Effector memory CD8-positive, alpha-beta T cell (primary cell): ENCODE data around the gene GNAS-AS1.

ENCODE experiments used
- ATAC-seq: fragments of 150-1000 bp; cut with Tn5 transposase; replicated peaks from 2 replicates; pipeline ENCODE4 v1.10.0; 2021; ENCODE audit warnings: mild to moderate bottlenecking, moderate library complexity
- DNase-seq, 3 experiments: peaks; one replicate each; pipeline ENCODE4 v3.0.0; 2021
- H3K27ac Mint-ChIP-seq, 2 donors: one replicate each; pipeline ENCODE4 v1.8.0; 2022; ENCODE audit warnings: mild to moderate bottlenecking in 2 of 2, mixed read lengths in 2 of 2, moderate library complexity in 2 of 2
- H3K27me3 Mint-ChIP-seq, 2 donors: one replicate each; pipeline ENCODE4 v1.8.0; 2022; ENCODE audit warnings: mixed read lengths in 2 of 2
- H3K36me3 Mint-ChIP-seq: one replicate; pipeline ENCODE4 v1.8.0; 2022; ENCODE audit warnings: mild to moderate bottlenecking, moderate library complexity, mixed read lengths; ENCODE audit not compliant: insufficient read depth
- H3K4me1 Mint-ChIP-seq, 2 donors: one replicate each; pipeline ENCODE4 v1.8.0; 2022; ENCODE audit warnings: low read depth in 2 of 2, mixed read lengths in 2 of 2
- H3K4me3 Mint-ChIP-seq, 2 donors: one replicate each; pipeline ENCODE4 v1.8.0; 2022; ENCODE audit warnings: mild to moderate bottlenecking in 2 of 2, mixed read lengths in 2 of 2, moderate library complexity in 2 of 2
- H3K9me3 Mint-ChIP-seq, 2 donors: one replicate each; pipeline ENCODE4 v1.8.0; 2022; ENCODE audit warnings: mixed read lengths in 2 of 2

The GNAS-AS1 gene

GRCh38 chr20:58815448-58815847, 35.3 kb downstream of the GNAS-AS1 start:
- no peaks in the 10 kb centered on the region for H3K9me3 Mint-ChIP-seq
- no peaks in the 10 kb centered on the region for H3K36me3 Mint-ChIP-seq
- ATAC-seq = no peak
- no peak for DNase-seq
- no peak overlapping the region for H3K27ac Mint-ChIP-seq
- H3K4me1 Mint-ChIP-seq = peaks cover 0 to 1% of the 10 kb centered on the region in 2 donors
- H3K4me3 Mint-ChIP-seq = no peak overlapping the region
- H3K27me3 Mint-ChIP-seq = peaks cover 37 to 76% of the 10 kb centered on the region in 2 donors

- H3K4me3 Mint-ChIP-seq = no peak overlapping the region
- no peaks in the 10 kb centered on the region for H3K9me3 Mint-ChIP-seq
- no peak overlapping the region for H3K27ac Mint-ChIP-seq
- no peaks in the 10 kb centered on the region for H3K36me3 Mint-ChIP-seq
- H3K27me3 Mint-ChIP-seq = peaks cover 55 to 96% of the 10 kb centered on the region in 2 donors
- no peak for DNase-seq
- H3K4me1 Mint-ChIP-seq = no peaks in the 10 kb centered on the region
- ATAC-seq = no peak
These were observed 37.3 kb downstream of the GNAS-AS1 start for GRCh38 chr20:58813369-58813768.

- Mint-ChIP-seq H3K27ac (no peak overlapping the region), H3K4me3 (no peak overlapping the region), H3K9me3 (no peaks in the 10 kb centered on the region), H3K36me3 (peaks cover 4% of the 10 kb centered on the region), H3K27me3 (peaks cover 57 to 97% of the 10 kb centered on the region in 2 donors), H3K4me1 (no peaks in the 10 kb centered on the region)
- no peak for DNase-seq
- no peak for ATAC-seq
These were observed 39.4 kb downstream of the GNAS-AS1 start for GRCh38 chr20:58811334-58811733.

GRCh38 chr20:58810879-58811250, 39.8 kb downstream of the GNAS-AS1 start:
- ATAC-seq (no peak), DNase-seq (no peak)
- peaks cover 4% of the 10 kb centered on the region for H3K36me3 Mint-ChIP-seq
- H3K27me3 Mint-ChIP-seq = peaks cover 57 to 100% of the 10 kb centered on the region in 2 donors
- no peak overlapping the region for H3K27ac Mint-ChIP-seq
- no peaks in the 10 kb centered on the region for H3K9me3 Mint-ChIP-seq
- no peaks in the 10 kb centered on the region for H3K4me1 Mint-ChIP-seq
- H3K4me3 Mint-ChIP-seq = no peak overlapping the region

- ATAC-seq (peak; percentile 48), DNase-seq (no peak)
- no peaks in the 10 kb centered on the region for H3K4me1 Mint-ChIP-seq
- no peak overlapping the region for H3K27ac Mint-ChIP-seq
- H3K36me3 Mint-ChIP-seq = peaks cover 4% of the 10 kb centered on the region
- peaks cover 57 to 100% of the 10 kb centered on the region in 2 donors for H3K27me3 Mint-ChIP-seq
- no peaks in the 10 kb centered on the region for H3K9me3 Mint-ChIP-seq
- no peak overlapping the region for H3K4me3 Mint-ChIP-seq
These were observed 40.4 kb downstream of the GNAS-AS1 start for GRCh38 chr20:58810116-58810878.

- ATAC-seq (no peak), DNase-seq (no peak)
- no peak overlapping the region for H3K4me3 Mint-ChIP-seq
- H3K9me3 Mint-ChIP-seq = no peaks in the 10 kb centered on the region
- no peaks in the 10 kb centered on the region for H3K4me1 Mint-ChIP-seq
- H3K36me3 Mint-ChIP-seq = peaks cover 4% of the 10 kb centered on the region
- H3K27me3 Mint-ChIP-seq = peaks cover 62 to 100% of the 10 kb centered on the region in 2 donors
- H3K27ac Mint-ChIP-seq = no peak overlapping the region
These were observed 42.2 kb downstream of the GNAS-AS1 start for GRCh38 chr20:58808271-58809046.

GRCh38 chr20:58807801-58808200, 42.9 kb downstream of the GNAS-AS1 start:
- Mint-ChIP-seq H3K4me1 (no peaks in the 10 kb centered on the region), H3K27ac (no peak overlapping the region), H3K9me3 (no peaks in the 10 kb centered on the region), H3K36me3 (peaks cover 4% of the 10 kb centered on the region), H3K27me3 (peaks cover 59 to 100% of the 10 kb centered on the region in 2 donors), H3K4me3 (no peak overlapping the region)
- ATAC-seq (no peak), DNase-seq (no peak)

- Mint-ChIP-seq H3K4me1 (no peaks in the 10 kb centered on the region), H3K9me3 (no peaks in the 10 kb centered on the region), H3K4me3 (no peak overlapping the region), H3K27me3 (peaks cover 36 to 88% of the 10 kb centered on the region in 2 donors), H3K36me3 (peaks cover 4% of the 10 kb centered on the region), H3K27ac (no peak overlapping the region)
- DNase-seq = no peak
- no peak for ATAC-seq
These were observed 47.2 kb downstream of the GNAS-AS1 start for GRCh38 chr20:58803533-58803932.

- Mint-ChIP-seq H3K4me1 (no peaks in the 10 kb centered on the region), H3K9me3 (no peaks in the 10 kb centered on the region), H3K36me3 (peaks cover 4% of the 10 kb centered on the region), H3K4me3 (no peak overlapping the region), H3K27me3 (peaks cover 27 to 88% of the 10 kb centered on the region in 2 donors), H3K27ac (no peak overlapping the region)
- DNase-seq (no peak), ATAC-seq (no peak)
These were observed 48.6 kb downstream of the GNAS-AS1 start for GRCh38 chr20:58802061-58802460.

GRCh38 chr20:58800134-58800871, 50.4 kb downstream of the GNAS-AS1 start:
- Mint-ChIP-seq H3K27ac (no peak overlapping the region), H3K4me1 (no peaks in the 10 kb centered on the region), H3K27me3 (peaks cover 39 to 88% of the 10 kb centered on the region in 2 donors), H3K36me3 (no peaks in the 10 kb centered on the region), H3K9me3 (no peaks in the 10 kb centered on the region), H3K4me3 (no peak overlapping the region)
- DNase-seq (no peak), ATAC-seq (no peak)

- no peaks in the 10 kb centered on the region for H3K9me3 Mint-ChIP-seq
- H3K27ac Mint-ChIP-seq = no peak overlapping the region
- DNase-seq = no peak
- no peak for ATAC-seq
- H3K27me3 Mint-ChIP-seq = peaks cover 29 to 88% of the 10 kb centered on the region in 2 donors
- no peaks in the 10 kb centered on the region for H3K4me1 Mint-ChIP-seq
- no peak overlapping the region for H3K4me3 Mint-ChIP-seq
- no peaks in the 10 kb centered on the region for H3K36me3 Mint-ChIP-seq
These were observed 53.0 kb downstream of the GNAS-AS1 start for GRCh38 chr20:58797371-58798338.

GRCh38 chr20:58795923-58796245, 54.8 kb downstream of the GNAS-AS1 start:
- Mint-ChIP-seq H3K27me3 (peaks cover 25 to 80% of the 10 kb centered on the region in 2 donors), H3K4me1 (no peaks in the 10 kb centered on the region), H3K9me3 (no peaks in the 10 kb centered on the region), H3K36me3 (no peaks in the 10 kb centered on the region), H3K27ac (no peak overlapping the region), H3K4me3 (no peak overlapping the region)
- no peak for ATAC-seq
- no peak for DNase-seq
